ENCODE results near the gene MSX1.
"Not testable (repeated sequence)": the region's sequence is repeated elsewhere in the genome, so short reads cannot be mapped to it uniquely, and the experiment has no call there.

The MSX1 gene

DNA sequence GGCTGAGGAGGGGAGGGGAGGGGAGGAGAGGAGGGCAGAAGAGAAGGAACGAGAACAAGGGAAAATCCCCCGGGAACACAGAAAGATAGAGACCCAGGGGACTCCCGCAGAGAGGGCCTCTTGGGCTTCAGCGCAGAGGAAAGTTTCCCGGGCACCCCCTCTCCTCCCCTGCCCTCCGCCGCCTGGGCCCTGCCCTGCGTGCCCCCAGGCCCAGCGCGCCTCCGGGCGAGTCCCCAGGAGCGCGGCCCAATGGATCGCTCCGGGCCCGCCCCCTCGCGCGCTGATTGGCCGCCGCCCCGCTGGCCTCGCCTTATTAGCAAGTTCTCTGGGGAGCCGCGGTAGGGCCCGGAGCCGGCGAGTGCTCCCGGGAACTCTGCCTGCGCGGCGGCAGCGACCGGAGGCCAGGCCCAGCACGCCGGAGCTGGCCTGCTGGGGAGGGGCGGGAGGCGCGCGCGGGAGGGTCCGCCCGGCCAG lies at the start of gene MSX1:
MSX1 (plus strand) TSS at position 341 of the 474 bp plus-strand sequence. CDS start 235 bp downstream, outside the sequence.
- DNase-seq = peak in 52 of 56 donors; percentile 12 to 91 (median 62)

DNA sequence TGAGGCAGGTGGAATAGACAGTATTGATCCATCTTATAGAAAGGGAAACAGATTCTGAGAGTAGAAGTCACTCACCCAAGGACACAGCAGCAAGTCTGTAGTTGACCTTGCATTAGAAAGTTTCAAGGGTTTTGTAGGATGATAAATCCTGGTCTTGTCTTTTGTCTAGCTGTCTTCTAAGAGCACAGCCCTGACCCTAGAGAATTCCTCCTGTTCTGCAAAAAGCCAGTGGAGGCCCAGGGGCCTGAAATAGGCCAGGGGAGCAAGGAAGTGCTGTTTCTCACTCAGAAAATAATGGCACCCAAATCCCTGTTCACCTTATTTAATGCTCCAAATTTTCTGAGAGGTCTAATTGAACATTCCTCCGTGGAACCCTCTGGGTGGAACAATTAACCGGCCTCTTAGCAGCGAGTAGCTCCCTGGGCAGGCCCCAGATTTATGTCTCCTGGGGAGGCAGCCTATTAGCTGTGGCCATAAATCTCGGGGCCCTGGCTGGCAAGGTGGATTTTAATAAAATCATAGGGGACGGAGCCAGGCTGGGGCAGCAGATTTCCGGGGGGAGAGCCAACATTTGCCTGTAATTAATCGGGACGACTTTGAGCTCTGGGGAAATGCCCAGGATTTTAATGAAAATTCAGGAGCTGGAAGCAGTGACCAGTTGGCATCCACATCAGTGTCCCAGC lies 49.2 kb upstream of the MSX1 start:
- peak in 21 of 56 donors; percentile 5 to 62 (median 27) for DNase-seq

DNA sequence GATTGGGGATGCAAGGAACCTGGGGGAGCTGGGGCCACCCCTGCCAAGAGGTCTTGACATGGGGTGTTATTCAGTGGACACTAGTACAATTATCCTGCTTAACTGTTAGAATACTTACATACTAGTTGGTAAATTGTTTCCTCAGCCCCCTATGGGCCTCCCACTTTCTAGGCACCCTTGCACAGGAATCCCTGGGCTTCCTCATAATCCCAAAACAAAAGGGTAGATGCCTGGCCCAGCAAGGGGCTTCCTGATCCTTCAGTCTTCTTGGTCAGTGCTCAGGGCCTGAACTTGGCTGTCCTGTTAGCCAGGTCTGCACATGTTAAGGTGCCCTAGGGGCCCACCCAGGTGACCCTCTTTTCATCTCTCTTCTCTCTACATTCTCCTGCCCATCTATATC lies 48.7 kb upstream of the MSX1 start:
- no peak for DNase-seq

- DNase-seq = no peak
Measured at GRCh38 chr4:4812145-4812794, 47.2 kb upstream of the MSX1 start.

- DNase-seq = no peak
Measured at GRCh38 chr4:4818415-4819212, 40.9 kb upstream of the MSX1 start.

DNA sequence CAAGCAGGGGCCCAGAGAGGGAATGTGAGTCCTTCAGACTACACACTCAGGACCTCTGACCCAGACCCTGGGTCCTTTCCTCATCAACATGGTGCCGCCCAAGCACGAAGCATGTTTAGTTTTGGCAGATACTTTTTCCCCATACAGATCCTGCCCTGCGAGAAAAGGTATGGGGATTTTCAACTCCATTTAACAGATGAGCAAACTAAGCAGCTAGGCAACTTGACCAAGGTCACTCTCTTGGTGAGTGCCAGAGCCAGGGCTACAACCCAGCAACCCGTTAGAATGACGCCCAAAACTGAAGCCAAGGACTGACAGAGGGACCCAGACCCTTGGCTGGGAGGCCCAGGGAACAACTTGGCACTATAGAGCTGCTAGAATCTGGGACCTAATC lies 40.3 kb upstream of the MSX1 start:
- peak in 4 of 56 donors; percentile 12 to 25 (median 16) for DNase-seq

GRCh38 chr4:4820261-4820660 lies 39.2 kb upstream of the MSX1 start:
- peak in 54 of 56 donors; percentile 25 to 86 (median 66) for DNase-seq

- no peak for DNase-seq
Measured at GRCh38 chr4:4820739-4821138, 38.7 kb upstream of the MSX1 start.

DNA sequence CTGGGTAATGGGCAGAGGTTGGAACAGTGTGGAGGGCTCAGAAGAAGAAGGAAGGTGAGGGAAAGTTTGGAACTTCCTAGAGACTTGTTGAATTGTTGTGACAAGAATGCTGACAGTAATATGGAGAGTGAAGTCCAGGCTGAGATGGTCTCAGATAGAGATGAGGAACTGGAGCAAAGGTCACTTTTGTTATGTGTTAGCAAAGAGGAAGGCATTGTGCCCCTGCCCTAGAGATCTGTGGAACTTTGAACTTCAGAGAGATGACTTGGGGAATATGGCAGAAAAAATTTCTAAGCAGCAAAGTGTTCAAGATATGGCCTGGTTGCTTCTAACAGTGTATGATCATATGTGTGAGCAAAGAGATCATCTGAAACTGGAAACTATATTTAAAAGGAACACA lies 37.9 kb upstream of the MSX1 start:
- DNase-seq = no peak

- not testable (repeated sequence) for DNase-seq
Measured at GRCh38 chr4:4822286-4822685, 37.2 kb upstream of the MSX1 start.

DNA sequence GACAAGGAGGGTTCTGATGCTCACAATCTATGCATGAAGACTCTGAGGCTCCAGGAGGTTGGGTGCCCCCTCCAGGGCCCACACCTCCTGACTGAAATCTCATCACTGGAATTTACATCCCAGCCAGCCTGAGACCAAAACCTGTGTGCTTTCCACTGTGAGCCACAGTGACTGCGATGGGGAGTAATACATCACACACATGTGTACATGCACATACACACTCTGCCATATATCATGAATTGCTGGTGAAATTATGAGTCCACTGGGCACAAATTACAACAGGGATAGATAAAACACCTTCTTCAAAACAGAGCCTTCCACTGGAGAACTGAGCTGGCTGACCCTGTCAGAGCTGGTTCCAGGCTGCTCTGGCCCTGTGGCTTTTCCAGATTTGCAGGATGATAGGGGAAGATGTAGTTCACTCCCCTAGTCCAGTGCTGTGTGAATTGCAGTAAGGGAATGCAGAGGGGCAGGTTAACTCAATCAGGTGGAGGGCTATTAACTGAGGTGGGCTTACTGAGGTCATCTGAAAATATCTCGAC lies 35.8 kb upstream of the MSX1 start:
- no peak for DNase-seq

GRCh38 chr4:4824232-4824631 lies 35.2 kb upstream of the MSX1 start:
- no peak for DNase-seq

GRCh38 chr4:4825431-4825830 lies 34.0 kb upstream of the MSX1 start:
- no peak for DNase-seq

DNA sequence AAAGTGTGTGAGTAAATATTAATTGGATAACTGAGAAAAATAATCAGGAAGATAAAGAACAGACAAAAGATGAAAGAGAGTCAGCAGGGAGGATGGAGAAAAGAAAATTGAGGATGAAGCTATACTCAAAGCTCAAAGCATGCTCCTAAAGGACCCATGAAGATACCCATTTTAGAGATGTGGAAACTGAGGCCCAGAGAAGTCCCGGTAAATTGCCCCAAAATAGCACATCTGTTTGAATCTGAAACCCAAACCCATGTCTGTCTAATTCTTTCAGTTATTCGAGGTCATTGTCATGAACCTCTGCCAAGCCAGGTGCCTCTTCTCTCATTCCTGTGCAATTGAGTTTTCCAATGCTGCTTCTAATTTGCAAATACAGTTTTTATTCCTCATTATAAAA lies 29.6 kb upstream of the MSX1 start:
- no peak for DNase-seq

GRCh38 chr4:4831266-4831665 lies 28.2 kb upstream of the MSX1 start:
- no peak for DNase-seq

DNA sequence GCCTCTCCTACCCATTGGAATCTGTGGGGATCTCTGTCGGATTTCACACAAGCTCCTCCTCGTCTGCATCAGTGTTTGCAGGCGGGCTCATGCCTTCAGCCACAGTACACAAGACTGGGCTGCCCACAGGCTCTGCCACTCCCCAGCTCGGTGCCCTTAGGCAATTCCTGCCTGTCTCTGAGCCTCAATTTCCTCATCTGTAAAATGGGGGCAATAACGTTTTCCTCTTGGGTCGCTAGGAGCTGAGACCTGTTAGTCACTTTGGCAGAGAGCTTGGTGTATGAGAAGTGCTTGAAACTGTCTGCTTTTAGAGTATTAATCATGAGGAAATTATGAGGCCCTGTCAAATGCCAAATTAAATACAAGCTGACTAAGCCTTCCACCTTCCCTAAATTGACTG lies 27.6 kb upstream of the MSX1 start:
- no peak for DNase-seq

DNA sequence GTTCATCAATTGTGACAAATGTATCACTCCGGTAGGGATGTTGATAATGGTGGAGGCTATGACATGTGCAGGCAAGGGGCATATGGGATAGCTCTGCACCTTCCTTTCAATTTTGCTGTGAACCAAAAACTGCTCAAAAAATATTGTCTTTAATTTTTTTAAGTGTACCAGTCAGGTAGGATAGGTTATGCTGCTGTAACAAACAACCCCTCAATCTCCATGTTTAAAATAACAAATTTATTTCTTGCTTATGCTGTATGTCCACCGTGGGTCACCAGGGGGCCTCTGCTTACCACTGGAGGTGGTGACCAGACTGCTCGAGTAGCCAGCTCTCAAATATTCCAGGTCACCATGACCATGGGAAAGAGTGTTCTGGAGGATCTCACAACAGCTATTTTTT lies 23.4 kb upstream of the MSX1 start:
- no peak for DNase-seq

DNA sequence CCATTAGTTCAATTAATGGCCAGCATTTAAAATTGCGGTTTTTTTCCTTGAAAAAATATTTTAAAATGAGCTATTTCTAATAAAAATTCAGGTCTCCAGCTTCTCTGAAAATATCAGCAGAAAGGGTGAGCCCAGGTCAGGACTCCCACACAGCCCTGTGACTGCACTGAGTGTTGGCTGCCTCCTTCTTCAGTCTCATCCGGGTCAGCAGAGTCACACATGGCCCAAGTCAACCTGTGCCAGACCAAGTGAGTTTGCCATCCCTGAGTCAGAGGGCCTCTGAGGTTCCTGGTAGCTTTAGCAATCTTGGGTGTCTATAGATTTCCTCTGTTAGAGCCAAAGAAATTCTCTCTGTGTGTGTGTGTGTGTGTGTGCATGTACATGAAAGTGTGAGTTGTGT lies 22.1 kb upstream of the MSX1 start:
- no peak for DNase-seq

DNA sequence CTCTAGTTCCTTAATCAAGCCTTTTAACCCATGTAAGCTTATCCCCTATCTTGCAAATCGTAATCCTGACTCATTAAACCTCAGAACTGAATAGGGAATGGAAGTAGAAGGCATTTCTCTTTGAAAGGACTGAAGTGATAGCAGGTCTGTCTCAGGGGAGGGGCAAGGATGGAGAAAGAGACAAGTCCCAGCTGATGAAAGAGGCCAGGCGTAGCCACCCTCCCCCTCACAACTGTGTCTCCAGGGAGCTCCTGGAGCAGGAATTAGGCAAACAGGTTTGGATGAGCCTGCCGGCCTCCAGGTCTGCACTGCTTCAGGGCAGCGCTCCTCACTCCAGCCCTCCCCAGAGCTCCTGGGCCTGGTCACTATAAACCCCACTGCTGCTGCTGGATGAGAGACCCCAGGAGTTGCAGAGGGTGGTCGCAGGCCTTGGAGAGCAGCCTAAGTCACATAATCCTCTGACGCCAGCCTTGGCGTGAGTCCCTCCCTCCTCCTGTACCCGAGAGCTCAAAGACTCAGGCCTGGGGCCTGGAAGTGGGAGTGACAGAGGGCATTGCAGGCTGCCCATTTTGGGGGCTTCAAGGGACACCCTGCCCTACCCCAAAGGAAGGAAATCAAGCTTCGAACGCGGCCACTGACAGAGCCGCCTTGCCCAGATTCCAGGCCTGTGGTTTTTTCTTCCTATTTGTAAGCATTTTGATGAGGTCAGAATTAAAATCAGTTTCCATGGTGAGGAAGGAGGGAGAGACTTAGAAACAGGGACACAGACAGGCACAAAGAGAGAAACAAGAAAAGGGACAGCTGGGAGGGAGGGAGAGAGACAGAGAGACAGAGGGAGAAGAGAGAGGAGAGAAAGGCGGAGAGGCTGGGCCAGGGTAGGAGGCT lies 21.2 kb upstream of the MSX1 start:
- peak in 1 of 56 donors; percentile 28 for DNase-seq

DNA sequence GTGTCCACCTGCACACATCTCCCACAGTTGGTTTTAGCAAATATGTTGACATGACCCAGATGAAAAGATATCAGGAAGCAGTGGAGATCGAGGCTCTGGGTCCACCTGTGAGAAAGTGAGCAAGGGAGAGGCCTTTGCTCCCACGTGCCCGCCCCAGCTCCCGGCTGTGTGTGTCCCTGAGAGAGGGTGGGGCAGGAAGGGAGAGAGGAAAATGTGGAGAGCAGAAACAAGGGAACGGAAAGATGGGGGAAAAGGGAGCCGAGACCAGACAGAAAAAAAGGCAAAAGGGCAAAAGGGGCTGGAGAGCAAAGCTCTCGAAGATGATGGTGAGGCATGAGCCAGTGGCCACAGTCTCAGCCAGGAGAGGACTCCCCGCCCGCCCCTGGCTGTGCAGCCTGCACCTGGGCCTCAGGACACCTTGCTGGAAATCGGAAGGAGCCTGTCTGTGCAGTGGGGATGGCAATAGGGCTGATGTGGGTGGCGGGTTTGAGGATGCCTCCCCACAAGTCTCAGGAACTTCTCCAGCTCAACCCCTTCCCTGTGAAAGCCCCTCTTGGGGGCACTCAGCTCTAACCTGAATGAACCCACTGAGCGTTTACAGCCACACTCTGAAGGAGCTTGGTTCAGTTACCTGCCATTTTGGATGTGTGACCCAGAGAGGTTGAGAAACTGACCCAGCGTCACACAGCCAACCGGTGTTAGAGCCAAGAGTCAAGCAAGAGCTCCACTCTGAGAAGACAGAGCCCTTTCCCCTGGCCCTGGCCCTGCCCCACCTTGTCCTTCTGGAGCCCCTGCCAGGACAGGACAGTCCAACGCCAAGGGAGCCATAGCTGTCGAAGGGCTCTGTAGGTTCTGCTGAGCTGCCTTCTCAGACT lies 20.3 kb upstream of the MSX1 start:
- peak in 1 of 56 donors; percentile 28 for DNase-seq
